Prostate gland (tissue), 2 donors: ENCODE data around the gene CTNNA1. TPM values are rescaled to one million over a fixed set of nuclear protein-coding genes. Genes with fewer than 3 reads are reported as not detected.

ENCODE experiments used
- DNase-seq: peaks from one replicate; pipeline ENCODE4 v3.0.0-alpha.2; 2019; ENCODE audit warnings: low spot score
- H3K27ac ChIP-seq, 2 donors: fragments of 200-600 bp; sonication (generic); 2 replicates each; pipeline ENCODE4 v1.5.1; 2017 to 2019
- H3K27me3 ChIP-seq: fragments of 200-600 bp; sonication (generic); replicated peaks from 2 replicates; pipeline ENCODE4 v1.5.1; 2019; ENCODE audit not compliant: insufficient read depth
- H3K36me3 ChIP-seq, 2 donors: fragments of 200-600 bp; sonication (generic); 1 replicate in 1 of 2; 2 replicates in 1 of 2; pipeline versions ENCODE4 v1.5.1 to v1.8.1; 2017 to 2019
- H3K4me1 ChIP-seq: fragments of 200-600 bp; sonication (generic); replicated peaks from 2 replicates; pipeline ENCODE4 v1.5.1; 2019
- H3K4me3 ChIP-seq, 2 donors: fragments of 200-600 bp; sonication (generic); 2 replicates each; pipeline ENCODE4 v1.5.1; 2017 to 2019
- H3K9me3 ChIP-seq: fragments of 200-600 bp; sonication (generic); 2 replicates; pipeline ENCODE4 v1.5.1; 2017
- CTCF ChIP-seq, 4 experiments: fragments of 200-600 bp in 2 of 4; fragments of 450-650 bp in 2 of 4; sonication (generic) in 2 of 4; IDR thresholded peaks; 1 replicate in 3 of 4; 2 replicates in 1 of 4; pipeline ENCODE4 v1.5.1; 2016 to 2019; ENCODE audit warnings: antibody characterized with exemption in 4 of 4, mild to moderate bottlenecking in 2 of 4, moderate library complexity in 2 of 4
- POLR2A ChIP-seq: fragments of 450-650 bp; IDR thresholded peaks from one replicate; pipeline ENCODE4 v1.6.1; 2016; ENCODE audit warnings: antibody characterized with exemption, mild to moderate bottlenecking
- POLR2AphosphoS5 ChIP-seq: sonication (generic); formaldehyde crosslinking; IDR thresholded peaks from one replicate; pipeline ENCODE4 v1.6.1; 2017; ENCODE audit warnings: antibody characterized with exemption
- WGBS: methylation state at CpG from one replicate; pipeline ENCODE4 v1.1.5; 2018; 5-methylcytosine and 5-hydroxymethylcytosine counted together
- intact Hi-C: fragments of 100-400 bp; cut with DNase I; formaldehyde crosslinking; loops from one replicate; pipeline ENCODE4 v1.14.2; 2022
- total RNA-seq, 2 donors: library from RNA; depleted of rRNA; stranded (reverse); fragments of >200 nt; gene quantifications; one replicate each; pipeline ENCODE4 v1.1.0, GENCODE V29; 2016

The CTNNA1 gene
- total RNA-seq, 2 donors from 2014 or later, result 210 to 212 TPM

- DNase-seq, result no peak
- Histone ChIP-seq H3K9me3 (no peaks in the 10 kb centered on the region), H3K4me1 (no peaks in the 10 kb centered on the region), H3K27ac (no peak overlapping the region), H3K4me3 (no peak overlapping the region), H3K36me3 (peaks cover 0 to 11% of the 10 kb centered on the region in 2 donors), H3K27me3 (no peaks in the 10 kb centered on the region)
- TF ChIP-seq CTCF (IDR thresholded peaks at IDR 0.05) (no peak), POLR2AphosphoS5 (no peak), POLR2A (no peak)
- WGBS, result 72% methylated on average over 2 of the region's 2 CpGs
- intact Hi-C loops, result no loop called here
Observed at GRCh38 chr5:138936968-138937345, 183.7 kb downstream of the CTNNA1 start.

- H3K27ac ChIP-seq, result no peak overlapping the region
- H3K36me3 ChIP-seq, result peaks cover 0 to 8% of the 10 kb centered on the region in 2 donors
- no peak for DNase-seq
- H3K9me3 ChIP-seq, result no peaks in the 10 kb centered on the region
- no peaks in the 10 kb centered on the region for H3K4me1 ChIP-seq
- WGBS, result 85% methylated on average over 25 of the region's 25 CpGs
- no peak overlapping the region for H3K4me3 ChIP-seq
- intact Hi-C loops, result no loop called here
- no peaks in the 10 kb centered on the region for H3K27me3 ChIP-seq
- TF ChIP-seq POLR2A (no peak), POLR2AphosphoS5 (no peak), CTCF (IDR thresholded peaks at IDR 0.05) (no peak)
Observed at GRCh38 chr5:138937392-138938387, 184.5 kb downstream of the CTNNA1 start.

GRCh38 chr5:138938526-138938925 is 185.3 kb downstream of the CTNNA1 start:
- intact Hi-C loops, result no loop called here
- DNase-seq, result no peak
- WGBS, result 59% methylated on average over 5 of the region's 5 CpGs
- Histone ChIP-seq H3K4me1 (no peaks in the 10 kb centered on the region), H3K36me3 (no peaks in the 10 kb centered on the region), H3K9me3 (no peaks in the 10 kb centered on the region), H3K27me3 (no peaks in the 10 kb centered on the region), H3K4me3 (no peak overlapping the region), H3K27ac (no peak overlapping the region)
- TF ChIP-seq CTCF (IDR thresholded peaks at IDR 0.05) (no peak), POLR2AphosphoS5 (no peak), POLR2A (no peak)

GRCh38 chr5:138942066-138942465 is 188.8 kb downstream of the CTNNA1 start:
- Histone ChIP-seq H3K27ac (no peak overlapping the region), H3K9me3 (no peaks in the 10 kb centered on the region), H3K27me3 (no peaks in the 10 kb centered on the region), H3K4me1 (no peaks in the 10 kb centered on the region), H3K36me3 (no peaks in the 10 kb centered on the region), H3K4me3 (no peak overlapping the region)
- TF ChIP-seq POLR2AphosphoS5 (no peak), POLR2A (no peak), CTCF (IDR thresholded peaks at IDR 0.05) (no peak)
- WGBS, result 85% methylated on average over 2 of the region's 2 CpGs
- intact Hi-C loops, result no loop called here
- no peak for DNase-seq

GRCh38 chr5:138942861-138943260 is 189.6 kb downstream of the CTNNA1 start:
- WGBS, result 77% methylated on average over 3 of the region's 3 CpGs
- DNase-seq, result no peak

More at GRCh38 chr5:138942861-138943260, 189.6 kb downstream of the CTNNA1 start:
- H3K9me3 ChIP-seq, result no peaks in the 10 kb centered on the region
- TF ChIP-seq POLR2AphosphoS5, result no peak
- TF ChIP-seq CTCF (IDR thresholded peaks at IDR 0.05), result no peak
- no peak for TF ChIP-seq POLR2A
- intact Hi-C loops, result no loop called here
- H3K27ac ChIP-seq, result no peak overlapping the region
- H3K4me1 ChIP-seq, result no peaks in the 10 kb centered on the region
- no peaks in the 10 kb centered on the region for H3K27me3 ChIP-seq
- no peak overlapping the region for H3K4me3 ChIP-seq
- no peaks in the 10 kb centered on the region for H3K36me3 ChIP-seq
